WTC11 (cell line): ENCODE data around the gene EPSTI1. TPM values are rescaled to one million over a fixed set of nuclear protein-coding genes. Genes with fewer than 3 reads are reported as not detected.

Experiments used
- ATAC-seq: fragments of 200-7000 bp; cut with Tn5 transposase; 2 replicates; pipeline ENCODE4 v1.10.0; 2021; ENCODE audit warnings: mild to moderate bottlenecking, moderate library complexity
- CTCF ChIA-PET: fragments of 300-600 bp; sonication (Branson Sonifier 250); formaldehyde crosslinking; loops from one replicate; lab custom pipeline; 2021; ENCODE audit warnings: antibody characterized with exemption; lab: Charles Lee
- POLR2A ChIA-PET: fragments of 350-600 bp; sonication (Branson Sonifier 250); formaldehyde crosslinking; loops from one replicate; lab custom pipeline; 2021; ENCODE audit warnings: antibody characterized with exemption; lab: Charles Lee
- DNase-seq: peaks from one replicate; pipeline ENCODE4 v3.0.0; 2021; ENCODE audit warnings: low spot score
- H3K27ac Mint-ChIP-seq: 2 replicates; pipeline ENCODE4 v1.8.0; 2021; ENCODE audit warnings: mixed read lengths
- H3K27me3 Mint-ChIP-seq: 2 replicates; pipeline ENCODE4 v1.8.0; 2021; ENCODE audit warnings: low read depth, mild to moderate bottlenecking, moderate library complexity, mixed read lengths
- H3K36me3 Mint-ChIP-seq: 2 replicates; pipeline ENCODE4 v1.8.0; 2021; ENCODE audit warnings: mixed read lengths
- H3K4me1 Mint-ChIP-seq: 2 replicates; pipeline ENCODE4 v1.8.0; 2022; ENCODE audit warnings: mixed read lengths
- H3K4me3 Mint-ChIP-seq: 2 replicates; pipeline ENCODE4 v1.8.0; 2021; ENCODE audit warnings: mild to moderate bottlenecking, moderate library complexity, mixed read lengths
- H3K9me3 Mint-ChIP-seq: 2 replicates; pipeline ENCODE4 v1.8.0; 2021; ENCODE audit warnings: mixed read lengths
- AFF4 ChIP-seq: sonication (generic); formaldehyde crosslinking; IDR thresholded peaks from 2 replicates; pipeline ENCODE4 v1.8.1; 2023; ENCODE audit warnings: mild to moderate bottlenecking, missing genetic modification reagents, borderline replicate concordance
- CDX4 ChIP-seq: fragments of 250-450 bp; sonication (Bioruptor Pico); IDR thresholded peaks from 2 replicates; pipeline ENCODE4 v1.9.0; 2021; ENCODE audit warnings: moderate library complexity, mild to moderate bottlenecking, inconsistent platforms, borderline replicate concordance
- E2F4 ChIP-seq: sonication (generic); formaldehyde crosslinking; IDR thresholded peaks from 2 replicates; pipeline ENCODE4 v1.8.1; 2022; ENCODE audit warnings: low read depth, mild to moderate bottlenecking, moderate library complexity, missing genetic modification reagents, borderline replicate concordance
- FOXK1 ChIP-seq: sonication (generic); formaldehyde crosslinking; IDR thresholded peaks from 2 replicates; pipeline ENCODE4 v1.8.0; 2022; ENCODE audit warnings: mild to moderate bottlenecking, moderate library complexity, missing genetic modification reagents
- MLX ChIP-seq: sonication (generic); formaldehyde crosslinking; IDR thresholded peaks from 2 replicates; pipeline ENCODE4 v1.8.1; 2023; ENCODE audit warnings: mild to moderate bottlenecking, missing genetic modification reagents, moderate library complexity
- NFE2L1 ChIP-seq: sonication (generic); formaldehyde crosslinking; IDR thresholded peaks from 2 replicates; pipeline ENCODE4 v1.8.1; 2023; ENCODE audit warnings: missing genetic modification reagents
- NR3C1 ChIP-seq: sonication (generic); formaldehyde crosslinking; conservative IDR thresholded peaks from 2 replicates; pipeline ENCODE4 v1.8.1; 2023; ENCODE audit warnings: low read depth, mild to moderate bottlenecking, missing genetic modification reagents
- OVOL2 ChIP-seq: fragments of 250-450 bp; sonication (Bioruptor Pico); IDR thresholded peaks from 2 replicates; pipeline ENCODE4 v1.9.0; 2021; ENCODE audit warnings: mild to moderate bottlenecking, borderline replicate concordance
- PRRX2 ChIP-seq: fragments of 250-450 bp; sonication (Bioruptor Pico); IDR thresholded peaks from 2 replicates; pipeline ENCODE4 v1.8.0; 2021; ENCODE audit warnings: mild to moderate bottlenecking
- RELA ChIP-seq: sonication (generic); formaldehyde crosslinking; IDR thresholded peaks from 2 replicates; pipeline ENCODE4 v1.8.1; 2022; ENCODE audit warnings: missing genetic modification reagents, mild to moderate bottlenecking, borderline replicate concordance
- TEAD4 ChIP-seq: sonication (generic); formaldehyde crosslinking; IDR thresholded peaks from 2 replicates; pipeline ENCODE4 v1.8.0; 2022; ENCODE audit warnings: mild to moderate bottlenecking, missing genetic modification reagents
- TP53 ChIP-seq: sonication (generic); formaldehyde crosslinking; IDR thresholded peaks from 2 replicates; pipeline ENCODE4 v1.8.1; 2023; ENCODE audit warnings: mild to moderate bottlenecking, missing genetic modification reagents
- USF1 ChIP-seq: sonication (generic); formaldehyde crosslinking; IDR thresholded peaks from 2 replicates; pipeline ENCODE4 v1.8.0; 2022; ENCODE audit warnings: mild to moderate bottlenecking, missing genetic modification reagents
- ZNF121 ChIP-seq: sonication (generic); formaldehyde crosslinking; IDR thresholded peaks from 2 replicates; pipeline ENCODE4 v1.8.0; 2023; ENCODE audit warnings: missing genetic modification reagents
- ZNF219 ChIP-seq: sonication (generic); formaldehyde crosslinking; IDR thresholded peaks from 2 replicates; pipeline ENCODE4 v1.8.0; 2023; ENCODE audit warnings: missing genetic modification reagents, mild to moderate bottlenecking, borderline replicate concordance
- ZNF263 ChIP-seq: sonication (generic); formaldehyde crosslinking; IDR thresholded peaks from 2 replicates; pipeline ENCODE4 v1.8.1; 2022; ENCODE audit warnings: low read depth, mild to moderate bottlenecking, moderate library complexity, missing genetic modification reagents
- ZNF416 ChIP-seq: fragments of 250-450 bp; sonication (Bioruptor Pico); IDR thresholded peaks from 2 replicates; pipeline ENCODE4 v1.9.0; 2021; ENCODE audit warnings: mild to moderate bottlenecking, inconsistent platforms
- ZNF532 ChIP-seq: fragments of 250-450 bp; sonication (Bioruptor Pico); IDR thresholded peaks from 2 replicates; pipeline ENCODE4 v1.9.0; 2021; ENCODE audit warnings: mild to moderate bottlenecking, borderline replicate concordance
- total RNA-seq: library from RNA; stranded (reverse); gene quantifications from 3 replicates; pipeline ENCODE4 v1.2.3, GENCODE V29; 2021

The EPSTI1 gene
- total RNA-seq, 1 experiment from 2014 or later: 2.1 TPM

GRCh38 chr13:42985312-42986175 is 6.5 kb downstream of the EPSTI1 start:
- CTCF ChIA-PET: interaction anchor here (0.8 to 1.1 kb wide), 3 partner anchors 14 to 393 kb away, joined by 3 to 4 read pairs (median 3); no protein-coding TSS in a partner anchor
- DNase-seq (no peak), ATAC-seq (peak; percentile 74)
- H3K27me3 Mint-ChIP-seq: no peaks in the 10 kb centered on the region; the same call in 1 of the 2 replicates
- H3K4me1 Mint-ChIP-seq: peaks cover 31% of the 10 kb centered on the region
- H3K4me3 Mint-ChIP-seq: no peak overlapping the region
- TF ChIP-seq OVOL2 (CRISPR knock-in tag) (no peak), USF1 (no peak), PRRX2 (CRISPR knock-in tag) (no peak), MLX (CRISPR knock-in tag) (no peak), NFE2L1 (no peak), E2F4 (no peak), ZNF416 (no peak), ZNF121 (CRISPR knock-in tag) (no peak), AFF4 (no peak), FOXK1 (no peak)
- TF ChIP-seq, all 79 proteins: peak for 0
- Mint-ChIP-seq H3K9me3 (peaks cover 9% of the 10 kb centered on the region; the same call in 1 of the 2 replicates), H3K36me3 (no peaks in the 10 kb centered on the region), H3K27ac (no peak overlapping the region)
- POLR2A ChIA-PET: no interaction called here

GRCh38 chr13:42984691-42985090 is 7.3 kb downstream of the EPSTI1 start:
- CTCF ChIA-PET: no interaction called here
- no peaks in the 10 kb centered on the region for H3K27me3 Mint-ChIP-seq
- H3K4me1 Mint-ChIP-seq: peaks cover 31% of the 10 kb centered on the region
- no peak overlapping the region for H3K4me3 Mint-ChIP-seq
- peaks cover 17% of the 10 kb centered on the region for H3K9me3 Mint-ChIP-seq
- no peak overlapping the region for H3K27ac Mint-ChIP-seq
- no peak for DNase-seq
- peaks cover 7% of the 10 kb centered on the region for H3K36me3 Mint-ChIP-seq
- no peak for TF ChIP-seq ZNF263
- no peak for TF ChIP-seq FOXK1
- POLR2A ChIA-PET: no interaction called here
- ATAC-seq: no peak

- no peak overlapping the region for H3K4me3 Mint-ChIP-seq
These were observed 8.0 kb downstream of the EPSTI1 start for GRCh38 chr13:42984026-42984425.

GRCh38 chr13:42981853-42982252 is 10.2 kb downstream of the EPSTI1 start:
- DNase-seq (no peak), ATAC-seq (no peak)
- ChIA-PET CTCF (no interaction called here), POLR2A (no interaction called here)
- H3K9me3 Mint-ChIP-seq: peaks cover 24% of the 10 kb centered on the region
- no peak overlapping the region for H3K27ac Mint-ChIP-seq
- H3K4me1 Mint-ChIP-seq: peaks cover 36% of the 10 kb centered on the region
- H3K27me3 Mint-ChIP-seq: no peaks in the 10 kb centered on the region
- H3K36me3 Mint-ChIP-seq: peaks cover 7% of the 10 kb centered on the region
- no peak overlapping the region for H3K4me3 Mint-ChIP-seq
- TF ChIP-seq RELA (no peak), TP53 (CRISPR knock-in tag) (no peak), TEAD4 (CRISPR knock-in tag) (no peak), NR3C1 (CRISPR knock-in tag) (no peak), ZNF532 (CRISPR knock-in tag) (no peak), CDX4 (CRISPR knock-in tag) (no peak), PRRX2 (CRISPR knock-in tag) (no peak)

More at GRCh38 chr13:42984026-42984425, 8.0 kb downstream of the EPSTI1 start:
- ChIA-PET CTCF (no interaction called here), POLR2A (no interaction called here)
- H3K36me3 Mint-ChIP-seq: peaks cover 7% of the 10 kb centered on the region
- H3K27ac Mint-ChIP-seq: no peak overlapping the region
- H3K4me1 Mint-ChIP-seq: peaks cover 31% of the 10 kb centered on the region
- ATAC-seq (no peak), DNase-seq (no peak)
- no peak for TF ChIP-seq ZNF219
- H3K27me3 Mint-ChIP-seq: no peaks in the 10 kb centered on the region
- peaks cover 18% of the 10 kb centered on the region for H3K9me3 Mint-ChIP-seq
